LNCAP (cell line): Measurements from ENCODE around the gene ZNF101.

Experiments
- CTCF ChIP-seq: fragments of 450-650 bp; IDR thresholded peaks from 2 replicates; pipeline ENCODE4 v1.5.1; 2017; ENCODE audit warnings: mild to moderate bottlenecking

The ZNF101 gene

GRCh38 chr19:19643158-19644053 lies 25.2 kb upstream of the ZNF101 start, which contains the start of gene GMIP:
Gene GMIP (minus strand): TSS chr19:19643657. CDS start chr19:19643529, 128 bp downstream.
- peak; percentile 83 for TF ChIP-seq CTCF

- TF ChIP-seq CTCF, result 0 out of 2 replicates have a peak, but pooled peaks have one; percentile 41
Observed at GRCh38 chr19:19644054-19644388, 24.6 kb upstream of the ZNF101 start.

GRCh38 chr19:19645233-19645870 lies 23.3 kb upstream of the ZNF101 start:
- TF ChIP-seq CTCF, result no peak

GRCh38 chr19:19647037-19647835 lies 21.4 kb upstream of the ZNF101 start:
- TF ChIP-seq CTCF, result no peak

- TF ChIP-seq CTCF, result no peak
Observed at GRCh38 chr19:19649155-19649554, 19.5 kb upstream of the ZNF101 start.

GRCh38 chr19:19649580-19649995 lies 19.1 kb upstream of the ZNF101 start:
- no peak for TF ChIP-seq CTCF

- no peak for TF ChIP-seq CTCF
Observed at GRCh38 chr19:19650331-19650730, 18.3 kb upstream of the ZNF101 start.
